ENCODE data around the gene TPCN2.

The TPCN2 gene

DNA sequence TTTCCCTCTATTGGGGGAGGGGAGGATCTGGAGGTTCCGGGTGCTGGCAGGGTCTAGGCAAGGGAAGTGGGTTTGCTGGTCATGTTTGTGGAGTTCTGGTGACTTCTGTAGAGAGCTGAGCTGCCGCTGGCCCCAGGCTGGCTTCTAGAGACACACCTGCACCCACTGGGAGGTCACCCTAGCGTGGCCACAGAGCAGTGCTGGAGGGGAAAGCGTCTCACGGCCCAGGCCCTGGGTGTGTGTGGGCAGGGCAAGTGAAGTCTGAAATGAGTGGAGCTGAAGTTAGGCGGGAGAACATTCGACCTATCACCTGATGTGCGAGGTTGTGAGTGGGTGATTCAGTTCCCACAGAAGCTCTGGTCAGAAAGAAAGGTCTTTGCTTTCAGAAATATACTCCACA lies 134.9 kb downstream of the TPCN2 start:
- no peaks in the 10 kb centered on the region for H3K36me3 ChIP-seq

More for the DNA sequence above, 134.9 kb downstream of the TPCN2 start:
- Histone ChIP-seq H3K4me1 (ENCODE audit: control insufficient read depth in 1 of 2, insufficient read depth in 1 of 2, low read depth in 1 of 2, low read length in 1 of 2) (no peaks in the 10 kb centered on the region), H3K27ac (no peak overlapping the region), H3K9me3 (no peaks in the 10 kb centered on the region), H3K27me3 (no peaks in the 10 kb centered on the region), H3K4me3 (ENCODE audit: low read depth in 1 of 2, low read length in 1 of 2) (no peak overlapping the region)
- TF ChIP-seq, protein P1, sequence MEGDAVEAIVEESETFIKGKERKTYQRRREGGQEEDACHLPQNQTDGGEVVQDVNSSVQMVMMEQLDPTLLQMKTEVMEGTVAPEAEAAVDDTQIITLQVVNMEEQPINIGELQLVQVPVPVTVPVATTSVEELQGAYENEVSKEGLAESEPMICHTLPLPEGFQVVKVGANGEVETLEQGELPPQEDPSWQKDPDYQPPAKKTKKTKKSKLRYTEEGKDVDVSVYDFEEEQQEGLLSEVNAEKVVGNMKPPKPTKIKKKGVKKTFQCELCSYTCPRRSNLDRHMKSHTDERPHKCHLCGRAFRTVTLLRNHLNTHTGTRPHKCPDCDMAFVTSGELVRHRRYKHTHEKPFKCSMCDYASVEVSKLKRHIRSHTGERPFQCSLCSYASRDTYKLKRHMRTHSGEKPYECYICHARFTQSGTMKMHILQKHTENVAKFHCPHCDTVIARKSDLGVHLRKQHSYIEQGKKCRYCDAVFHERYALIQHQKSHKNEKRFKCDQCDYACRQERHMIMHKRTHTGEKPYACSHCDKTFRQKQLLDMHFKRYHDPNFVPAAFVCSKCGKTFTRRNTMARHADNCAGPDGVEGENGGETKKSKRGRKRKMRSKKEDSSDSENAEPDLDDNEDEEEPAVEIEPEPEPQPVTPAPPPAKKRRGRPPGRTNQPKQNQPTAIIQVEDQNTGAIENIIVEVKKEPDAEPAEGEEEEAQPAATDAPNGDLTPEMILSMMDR (IDR thresholded peaks at IDR 0.05): no peak
